GM19395 (cell line): ENCODE data around the gene SKAP1.

Experiments used
- ATAC-seq: cut with Tn5 transposase; IDR thresholded peaks from one replicate; pipeline ENCODE4 v1.9.1; 2021; ENCODE audit warnings: mild to moderate bottlenecking, moderate library complexity; ENCODE audit not compliant: unreplicated experiment

The SKAP1 gene

GRCh38 chr17:48330887-48331286 is 99.1 kb downstream of the SKAP1 start:
- no peak for ATAC-seq

GRCh38 chr17:48330421-48330820 is 99.6 kb downstream of the SKAP1 start:
- ATAC-seq: no peak

GRCh38 chr17:48328457-48328856 is 101.6 kb downstream of the SKAP1 start:
- no peak for ATAC-seq

GRCh38 chr17:48326310-48326709 is 103.7 kb downstream of the SKAP1 start:
- ATAC-seq: no peak

- ATAC-seq: no peak
Measured at GRCh38 chr17:48322060-48322459, 108.0 kb downstream of the SKAP1 start.

- ATAC-seq: no peak
Measured at GRCh38 chr17:48317732-48318131, 112.3 kb downstream of the SKAP1 start.

- no peak for ATAC-seq
Measured at GRCh38 chr17:48314716-48315115, 115.3 kb downstream of the SKAP1 start.

GRCh38 chr17:48313096-48313755 is 116.8 kb downstream of the SKAP1 start:
- no peak for ATAC-seq

GRCh38 chr17:48311324-48311723 is 118.7 kb downstream of the SKAP1 start:
- no peak for ATAC-seq

GRCh38 chr17:48310748-48311213 is 119.2 kb downstream of the SKAP1 start:
- no peak for ATAC-seq

- no peak for ATAC-seq
Measured at GRCh38 chr17:48308581-48308980, 121.4 kb downstream of the SKAP1 start.

GRCh38 chr17:48307814-48308411 is 122.1 kb downstream of the SKAP1 start:
- ATAC-seq: no peak

GRCh38 chr17:48307255-48307654 is 122.8 kb downstream of the SKAP1 start:
- no peak for ATAC-seq

GRCh38 chr17:48301002-48301401 is 129.0 kb downstream of the SKAP1 start:
- no peak for ATAC-seq

- peak; percentile 58 for ATAC-seq
Measured at GRCh38 chr17:48299760-48300159, 130.3 kb downstream of the SKAP1 start.

GRCh38 chr17:48297825-48298224 is 132.2 kb downstream of the SKAP1 start:
- no peak for ATAC-seq

- ATAC-seq: no peak
Measured at GRCh38 chr17:48296453-48296852, 133.6 kb downstream of the SKAP1 start.

GRCh38 chr17:48295362-48296288 is 134.4 kb downstream of the SKAP1 start:
- ATAC-seq: peak; percentile 55

GRCh38 chr17:48294806-48295361 is 135.1 kb downstream of the SKAP1 start:
- no peak for ATAC-seq

GRCh38 chr17:48294020-48294805 is 135.8 kb downstream of the SKAP1 start:
- ATAC-seq: no peak
